Measurements from ENCODE around the gene AGER. TPM values are rescaled to one million over a fixed set of nuclear protein-coding genes. Genes with fewer than 3 reads are reported as not detected.
"Not testable (repeated sequence)": the region's sequence is repeated elsewhere in the genome, so short reads cannot be mapped to it uniquely, and the experiment has no call there.

AGER gene
- polyA plus RNA-seq, 2 donors: 3.5 to 8.3 TPM

- not testable (repeated sequence) for H3K4me3 ChIP-seq (ENCODE audit: low read depth in 1 of 2, low read length in 2 of 2); H3K36me3 ChIP-seq (ENCODE audit: control insufficient read depth in 2 of 2, insufficient read depth in 2 of 2, low read length in 1 of 2); H3K4me1 ChIP-seq (ENCODE audit: control insufficient read depth in 2 of 2, insufficient read depth in 2 of 2, low read length in 1 of 2); H3K27me3 ChIP-seq (ENCODE audit: control insufficient read depth in 1 of 2, insufficient read depth in 2 of 2, low read length in 2 of 2); H3K9me3 ChIP-seq (ENCODE audit: control insufficient read depth in 2 of 2, insufficient read depth in 1 of 2, low read depth in 1 of 2, low read length in 1 of 2)
- peak overlapping the region; percentile 71 to 85 for H3K27ac ChIP-seq (ENCODE audit: low read depth in 2 of 2, low read length in 1 of 2)
- WGBS, 2 donors: 81 to 84% methylated on average over 13 of the region's 13 CpGs
These were observed 9.0 kb upstream of the AGER start for GRCh38 chr6:32193096-32193495.

GRCh38 chr6:32192608-32193039 lies 8.6 kb upstream of the AGER start, which contains the start of gene GPSM3:
TSS of gene GPSM3 (minus strand) at chr6:32192643. CDS start at chr6:32192513, 130 bp downstream.
- Histone ChIP-seq H3K4me3 (ENCODE audit: low read depth in 1 of 2, low read length in 2 of 2) (peak within 1 kb of the TSS; percentile 12 to 42), H3K9me3 (ENCODE audit: control insufficient read depth in 2 of 2, insufficient read depth in 1 of 2, low read depth in 1 of 2, low read length in 1 of 2) (no peaks in the 10 kb centered on the region)
- 19 to 28% methylated on average over 4 to 5 of the region's 5 CpGs for WGBS, 2 donors

GRCh38 chr6:32191696-32192607 lies 7.9 kb upstream of the AGER start:
- Histone ChIP-seq H3K4me3 (ENCODE audit: low read depth in 1 of 2, low read length in 2 of 2) (peak overlapping the region; percentile 12 to 42), H3K36me3 (ENCODE audit: control insufficient read depth in 2 of 2, insufficient read depth in 2 of 2, low read length in 1 of 2) (peaks cover 0 to 6% of the 10 kb centered on the region in 2 donors), H3K27ac (ENCODE audit: low read depth in 2 of 2, low read length in 1 of 2) (peak overlapping the region; percentile 80 to 85), H3K4me1 (ENCODE audit: control insufficient read depth in 2 of 2, insufficient read depth in 2 of 2, low read length in 1 of 2) (peaks cover 3 to 13% of the 10 kb centered on the region in 2 donors), H3K9me3 (ENCODE audit: control insufficient read depth in 2 of 2, insufficient read depth in 1 of 2, low read depth in 1 of 2, low read length in 1 of 2) (no peaks in the 10 kb centered on the region), H3K27me3 (ENCODE audit: control insufficient read depth in 1 of 2, insufficient read depth in 2 of 2, low read length in 2 of 2) (no peaks in the 10 kb centered on the region)
- WGBS, 2 donors: 63 to 67% methylated on average over 13 to 15 of the region's 15 CpGs

More at GRCh38 chr6:32192608-32193039, 8.6 kb upstream of the AGER start, which contains the start of gene GPSM3:
- Histone ChIP-seq H3K27me3 (ENCODE audit: control insufficient read depth in 1 of 2, insufficient read depth in 2 of 2, low read length in 2 of 2) (no peaks in the 10 kb centered on the region), H3K4me1 (ENCODE audit: control insufficient read depth in 2 of 2, insufficient read depth in 2 of 2, low read length in 1 of 2) (peaks cover 2 to 11% of the 10 kb centered on the region in 2 donors), H3K36me3 (ENCODE audit: control insufficient read depth in 2 of 2, insufficient read depth in 2 of 2, low read length in 1 of 2) (peaks cover 0 to 2% of the 10 kb centered on the region in 2 donors), H3K27ac (ENCODE audit: low read depth in 2 of 2, low read length in 1 of 2) (peak within 1 kb of the TSS; percentile 80 to 85)

- Histone ChIP-seq H3K9me3 (ENCODE audit: control insufficient read depth in 2 of 2, insufficient read depth in 1 of 2, low read depth in 1 of 2, low read length in 1 of 2) (no peaks in the 10 kb centered on the region), H3K4me1 (ENCODE audit: control insufficient read depth in 2 of 2, insufficient read depth in 2 of 2, low read length in 1 of 2) (peaks cover 3 to 6% of the 10 kb centered on the region in 2 donors), H3K27me3 (ENCODE audit: control insufficient read depth in 1 of 2, insufficient read depth in 2 of 2, low read length in 2 of 2) (no peaks in the 10 kb centered on the region), H3K4me3 (ENCODE audit: low read depth in 1 of 2, low read length in 2 of 2) (peak overlapping the region in 1 of 2 donors; percentile 12), H3K27ac (ENCODE audit: low read depth in 2 of 2, low read length in 1 of 2) (peak overlapping the region; percentile 85 to 97), H3K36me3 (ENCODE audit: control insufficient read depth in 2 of 2, insufficient read depth in 2 of 2, low read length in 1 of 2) (peaks cover 0 to 12% of the 10 kb centered on the region in 2 donors)
- WGBS, 2 donors: 77 to 80% methylated on average over 8 of the region's 8 CpGs
These were observed 7.0 kb upstream of the AGER start for GRCh38 chr6:32190911-32191677.

- Histone ChIP-seq H3K4me3 (ENCODE audit: low read depth in 1 of 2, low read length in 2 of 2) (peak within 1 kb of the TSS; percentile 58 to 71), H3K27ac (ENCODE audit: low read depth in 2 of 2, low read length in 1 of 2) (peak within 1 kb of the TSS; percentile 88 to 97), H3K36me3 (ENCODE audit: control insufficient read depth in 2 of 2, insufficient read depth in 2 of 2, low read length in 1 of 2) (peaks cover 0 to 12% of the 10 kb centered on the region in 2 donors), H3K9me3 (ENCODE audit: control insufficient read depth in 2 of 2, insufficient read depth in 1 of 2, low read depth in 1 of 2, low read length in 1 of 2) (no peaks in the 10 kb centered on the region), H3K27me3 (ENCODE audit: control insufficient read depth in 1 of 2, insufficient read depth in 2 of 2, low read length in 2 of 2) (no peaks in the 10 kb centered on the region), H3K4me1 (ENCODE audit: control insufficient read depth in 2 of 2, insufficient read depth in 2 of 2, low read length in 1 of 2) (peaks cover 3 to 6% of the 10 kb centered on the region in 2 donors)
- WGBS, 2 donors: 0 to 3% methylated on average over 17 to 23 of the region's 23 CpGs
These were observed 6.2 kb upstream of the AGER start, which contains the start of gene PBX2 for GRCh38 chr6:32190054-32190851. TSS of gene PBX2 (minus strand) at chr6:32190202. CDS start at chr6:32189915, 287 bp downstream.

GRCh38 chr6:32189742-32190053 lies 5.6 kb upstream of the AGER start:
- H3K4me3 ChIP-seq (ENCODE audit: low read depth in 1 of 2, low read length in 2 of 2): peak overlapping the region; percentile 56 to 71
- peaks cover 3 to 6% of the 10 kb centered on the region in 2 donors for H3K4me1 ChIP-seq (ENCODE audit: control insufficient read depth in 2 of 2, insufficient read depth in 2 of 2, low read length in 1 of 2)
- peak overlapping the region; percentile 88 to 97 for H3K27ac ChIP-seq (ENCODE audit: low read depth in 2 of 2, low read length in 1 of 2)
- H3K9me3 ChIP-seq (ENCODE audit: control insufficient read depth in 2 of 2, insufficient read depth in 1 of 2, low read depth in 1 of 2, low read length in 1 of 2): no peaks in the 10 kb centered on the region
- peaks cover 0 to 12% of the 10 kb centered on the region in 2 donors for H3K36me3 ChIP-seq (ENCODE audit: control insufficient read depth in 2 of 2, insufficient read depth in 2 of 2, low read length in 1 of 2)
- no peaks in the 10 kb centered on the region for H3K27me3 ChIP-seq (ENCODE audit: control insufficient read depth in 1 of 2, insufficient read depth in 2 of 2, low read length in 2 of 2)
- 1 to 28% methylated on average over 8 to 23 of the region's 23 CpGs for WGBS, 2 donors

- WGBS, 2 donors: 2 to 3% methylated on average over 10 of the region's 10 CpGs
- peak overlapping the region; percentile 56 to 71 for H3K4me3 ChIP-seq (ENCODE audit: low read depth in 1 of 2, low read length in 2 of 2)
- H3K27me3 ChIP-seq (ENCODE audit: control insufficient read depth in 1 of 2, insufficient read depth in 2 of 2, low read length in 2 of 2): no peaks in the 10 kb centered on the region
- H3K9me3 ChIP-seq (ENCODE audit: control insufficient read depth in 2 of 2, insufficient read depth in 1 of 2, low read depth in 1 of 2, low read length in 1 of 2): no peaks in the 10 kb centered on the region
- H3K4me1 ChIP-seq (ENCODE audit: control insufficient read depth in 2 of 2, insufficient read depth in 2 of 2, low read length in 1 of 2): peaks cover 3 to 6% of the 10 kb centered on the region in 2 donors
- peak overlapping the region; percentile 88 to 97 for H3K27ac ChIP-seq (ENCODE audit: low read depth in 2 of 2, low read length in 1 of 2)
- peaks cover 0 to 12% of the 10 kb centered on the region in 2 donors for H3K36me3 ChIP-seq (ENCODE audit: control insufficient read depth in 2 of 2, insufficient read depth in 2 of 2, low read length in 1 of 2)
These were observed 5.2 kb upstream of the AGER start for GRCh38 chr6:32189069-32189741.

- 18 to 21% methylated on average over 11 to 13 of the region's 13 CpGs for WGBS, 2 donors
- no peaks in the 10 kb centered on the region for H3K27me3 ChIP-seq (ENCODE audit: control insufficient read depth in 1 of 2, insufficient read depth in 2 of 2, low read length in 2 of 2)
- no peaks in the 10 kb centered on the region for H3K9me3 ChIP-seq (ENCODE audit: control insufficient read depth in 2 of 2, insufficient read depth in 1 of 2, low read depth in 1 of 2, low read length in 1 of 2)
- H3K4me3 ChIP-seq (ENCODE audit: low read depth in 1 of 2, low read length in 2 of 2): peak overlapping the region; percentile 56 to 71
- H3K4me1 ChIP-seq (ENCODE audit: control insufficient read depth in 2 of 2, insufficient read depth in 2 of 2, low read length in 1 of 2): peaks cover 3 to 6% of the 10 kb centered on the region in 2 donors
- peaks cover 0 to 12% of the 10 kb centered on the region in 2 donors for H3K36me3 ChIP-seq (ENCODE audit: control insufficient read depth in 2 of 2, insufficient read depth in 2 of 2, low read length in 1 of 2)
- peak overlapping the region; percentile 88 to 97 for H3K27ac ChIP-seq (ENCODE audit: low read depth in 2 of 2, low read length in 1 of 2)
These were observed 4.5 kb upstream of the AGER start for GRCh38 chr6:32188381-32189068.
